ENCODE measurements around the gene C2CD2.

The C2CD2 gene

GRCh38 chr21:41840880-41841279 is 112.9 kb downstream of the C2CD2 start:
- no peak for DNase-seq

GRCh38 chr21:41839387-41840000 is 114.3 kb downstream of the C2CD2 start:
- no peak for DNase-seq

- no peak for DNase-seq
Observed at GRCh38 chr21:41837756-41838297, 116.0 kb downstream of the C2CD2 start.

GRCh38 chr21:41836166-41837015 is 117.4 kb downstream of the C2CD2 start:
- no peak for DNase-seq

GRCh38 chr21:41835711-41836154 is 118.1 kb downstream of the C2CD2 start:
- DNase-seq = no peak

Data from right kidney (tissue), 1 donor.